ENCODE measurements around the gene SP9. TPM values are rescaled to one million over a fixed set of nuclear protein-coding genes. Genes with fewer than 3 reads are reported as not detected.

The SP9 gene
- total RNA-seq, 2 experiments from 2014 or later, result not detected

DNA sequence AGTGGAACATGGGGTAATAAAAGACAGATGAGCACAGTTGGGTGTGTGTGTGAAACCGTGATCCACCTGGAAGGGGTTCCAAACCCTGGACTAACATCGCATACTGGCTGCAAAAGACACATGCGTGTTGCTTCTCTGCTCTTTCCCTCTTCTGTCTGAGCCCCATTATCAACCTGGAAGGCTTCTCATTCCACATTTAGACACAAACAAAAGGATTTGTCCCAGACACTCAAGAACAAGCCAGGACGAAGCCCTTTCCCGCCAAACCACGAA, 7.0 kb upstream of the SP9 start:
- no peaks in the 10 kb centered on the region for H3K9me3 ChIP-seq (ENCODE audit: low read length)
- no peaks in the 10 kb centered on the region for H4K20me1 ChIP-seq (ENCODE audit: insufficient read depth, low read length)
- DNase-seq (ENCODE audit: low spot score), result no peak
- no TSS peak for BruUV-seq (replicated peaks)
- no peak overlapping the region for H3K27ac ChIP-seq (ENCODE audit: low read depth, low read length, poor library complexity, severe bottlenecking)
- H3K4me1 ChIP-seq (ENCODE audit: insufficient read depth, low read length, poor library complexity, severe bottlenecking), result no peaks in the 10 kb centered on the region
- CTCF ChIA-PET (ENCODE audit: unreplicated experiment), result no interaction called here
- H3K9me2 ChIP-seq (ENCODE audit: insufficient read depth, low read length), result no peaks in the 10 kb centered on the region
- no peaks in the 10 kb centered on the region for H3K79me2 ChIP-seq (ENCODE audit: insufficient read depth, low read depth, low read length)
- intact Hi-C loops (cut with micrococcal nuclease; ENCODE audit: unreplicated experiment), result no loop called here
- no peaks in the 10 kb centered on the region for H3K36me3 ChIP-seq (ENCODE audit: insufficient read depth, low read length)
- H3K4me2 ChIP-seq (ENCODE audit: low read length), result no peak overlapping the region
- POLR2A ChIA-PET, result no interaction called here
- no peak for TF ChIP-seq EZH2phosphoT487 (IDR thresholded peaks at IDR 0.05; ENCODE audit: borderline replicate concordance, low read depth, low read length)
- TF ChIP-seq, protein P1, sequence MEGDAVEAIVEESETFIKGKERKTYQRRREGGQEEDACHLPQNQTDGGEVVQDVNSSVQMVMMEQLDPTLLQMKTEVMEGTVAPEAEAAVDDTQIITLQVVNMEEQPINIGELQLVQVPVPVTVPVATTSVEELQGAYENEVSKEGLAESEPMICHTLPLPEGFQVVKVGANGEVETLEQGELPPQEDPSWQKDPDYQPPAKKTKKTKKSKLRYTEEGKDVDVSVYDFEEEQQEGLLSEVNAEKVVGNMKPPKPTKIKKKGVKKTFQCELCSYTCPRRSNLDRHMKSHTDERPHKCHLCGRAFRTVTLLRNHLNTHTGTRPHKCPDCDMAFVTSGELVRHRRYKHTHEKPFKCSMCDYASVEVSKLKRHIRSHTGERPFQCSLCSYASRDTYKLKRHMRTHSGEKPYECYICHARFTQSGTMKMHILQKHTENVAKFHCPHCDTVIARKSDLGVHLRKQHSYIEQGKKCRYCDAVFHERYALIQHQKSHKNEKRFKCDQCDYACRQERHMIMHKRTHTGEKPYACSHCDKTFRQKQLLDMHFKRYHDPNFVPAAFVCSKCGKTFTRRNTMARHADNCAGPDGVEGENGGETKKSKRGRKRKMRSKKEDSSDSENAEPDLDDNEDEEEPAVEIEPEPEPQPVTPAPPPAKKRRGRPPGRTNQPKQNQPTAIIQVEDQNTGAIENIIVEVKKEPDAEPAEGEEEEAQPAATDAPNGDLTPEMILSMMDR (conservative IDR thresholded peaks at IDR 0.05; ENCODE audit: low read length), result no peak
- no peak overlapping the region for H3K4me3 ChIP-seq (ENCODE audit: low read depth, low read length, poor library complexity, severe bottlenecking)
- H2AFZ ChIP-seq (ENCODE audit: low read length), result no peak overlapping the region

DNA sequence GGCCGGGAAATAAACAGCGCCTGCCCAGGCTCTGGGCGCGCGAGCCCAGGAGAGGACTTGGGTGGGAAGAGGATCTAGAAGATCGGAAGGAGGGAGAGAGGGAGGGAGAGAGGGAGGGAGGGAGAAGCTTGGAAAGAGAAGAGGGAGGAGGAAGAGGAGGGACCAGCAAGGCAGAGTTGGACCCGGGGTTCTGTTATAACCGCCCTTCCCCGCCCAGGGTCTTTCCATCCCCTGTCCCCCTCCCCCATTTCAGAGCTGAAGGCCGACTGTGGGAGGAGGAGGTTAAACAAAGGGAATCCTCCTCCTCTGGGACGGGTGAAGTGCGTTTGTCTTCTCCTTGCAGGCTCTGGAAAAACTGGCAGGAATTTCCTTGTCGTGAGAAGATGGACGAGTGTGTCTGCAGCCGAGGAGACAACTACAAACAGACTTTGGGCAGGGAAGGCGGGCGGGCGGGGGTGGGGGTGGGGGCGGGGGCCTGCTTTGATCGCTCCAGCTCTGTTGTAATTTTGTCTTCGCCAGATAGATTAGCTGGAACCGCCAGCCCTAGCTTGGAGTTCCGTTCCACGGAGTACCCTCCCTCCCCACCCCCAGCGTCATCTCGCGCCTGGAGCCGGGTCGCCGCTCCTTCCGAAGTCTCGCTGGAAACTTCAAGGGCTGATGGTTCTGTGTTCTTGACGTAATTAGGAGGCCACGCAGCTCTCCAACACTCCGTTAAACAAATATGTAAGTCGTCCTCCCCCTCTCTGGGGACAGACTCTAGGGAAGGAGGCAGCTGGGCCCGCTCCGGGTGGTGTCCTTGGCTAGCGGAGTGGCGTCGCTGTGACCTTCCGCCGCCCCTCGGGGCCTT, 6.4 kb upstream of the SP9 start:
- POLR2A ChIA-PET, result interaction anchor here (0.6 kb wide), 1 partner anchor 25 kb away, joined by 4 read pairs; no protein-coding TSS in a partner anchor
- Histone ChIP-seq H3K4me2 (ENCODE audit: low read length) (no peak overlapping the region), H3K4me3 (ENCODE audit: low read depth, low read length, poor library complexity, severe bottlenecking) (no peak overlapping the region)

More for the DNA sequence above, 6.4 kb upstream of the SP9 start:
- CTCF ChIA-PET (ENCODE audit: unreplicated experiment), result no interaction called here
- BruUV-seq (replicated peaks), result no TSS peak
- no peaks in the 10 kb centered on the region for H3K9me2 ChIP-seq (ENCODE audit: insufficient read depth, low read length)
- intact Hi-C loops (cut with micrococcal nuclease; ENCODE audit: unreplicated experiment), result no loop called here
- no peak overlapping the region for H2AFZ ChIP-seq (ENCODE audit: low read length)
- H4K20me1 ChIP-seq (ENCODE audit: insufficient read depth, low read length), result no peaks in the 10 kb centered on the region
- no peak for TF ChIP-seq EZH2phosphoT487 (IDR thresholded peaks at IDR 0.05; ENCODE audit: borderline replicate concordance, low read depth, low read length)
- TF ChIP-seq, protein P1 (conservative IDR thresholded peaks at IDR 0.05; ENCODE audit: low read length), result no peak
- H3K4me1 ChIP-seq (ENCODE audit: insufficient read depth, low read length, poor library complexity, severe bottlenecking), result no peaks in the 10 kb centered on the region
- no peak for DNase-seq (ENCODE audit: low spot score)
- no peaks in the 10 kb centered on the region for H3K36me3 ChIP-seq (ENCODE audit: insufficient read depth, low read length)
- no peak overlapping the region for H3K27ac ChIP-seq (ENCODE audit: low read depth, low read length, poor library complexity, severe bottlenecking)
- H3K9me3 ChIP-seq (ENCODE audit: low read length), result no peaks in the 10 kb centered on the region
- no peaks in the 10 kb centered on the region for H3K79me2 ChIP-seq (ENCODE audit: insufficient read depth, low read depth, low read length)

Measured in OCI-LY7 (cell line).